Trophoblast cell (in vitro differentiated cells and primary cell): ENCODE results near the gene RGP1.

Experiments
- DNase-seq, 2 donors: peaks; one replicate each; pipeline ENCODE4 v3.0.0-alpha.2; 2016
- H2AFZ ChIP-seq: 2 replicates; pipeline ENCODE4 v1.6.1; 2013; ENCODE audit warnings: low read length, moderate library complexity, mild to moderate bottlenecking; ENCODE audit not compliant: insufficient read depth, poor library complexity
- H2AK5ac ChIP-seq: 2 replicates; pipeline ENCODE4 v1.6.1; 2013; ENCODE audit warnings: mild to moderate bottlenecking, low read length
- H2BK120ac ChIP-seq: 2 replicates; pipeline ENCODE4 v1.6.1; 2013; ENCODE audit warnings: low read length, mild to moderate bottlenecking, moderate library complexity; ENCODE audit not compliant: insufficient read depth, poor library complexity
- H2BK12ac ChIP-seq: 2 replicates; pipeline ENCODE4 v1.6.1; 2013; ENCODE audit warnings: mild to moderate bottlenecking, low read length, moderate library complexity
- H2BK5ac ChIP-seq: 2 replicates; pipeline ENCODE4 v1.6.1; 2013; ENCODE audit warnings: low read length, low read depth, moderate library complexity, mild to moderate bottlenecking; ENCODE audit not compliant: poor library complexity
- H3K14ac ChIP-seq: 2 replicates; pipeline ENCODE4 v1.6.1; 2013; ENCODE audit warnings: mild to moderate bottlenecking, low read length
- H3K18ac ChIP-seq: 2 replicates; pipeline ENCODE4 v1.6.1; 2013; ENCODE audit warnings: mild to moderate bottlenecking, low read length
- H3K23ac ChIP-seq: 2 replicates; pipeline ENCODE4 v1.6.1; 2013; ENCODE audit warnings: low read length
- H3K27ac ChIP-seq: 2 replicates; pipeline ENCODE4 v1.5.1; 2013; ENCODE audit warnings: low read depth, mild to moderate bottlenecking, inconsistent platforms, low read length, moderate library complexity
- H3K27me3 ChIP-seq: 2 replicates; pipeline ENCODE4 v1.6.1; 2013; ENCODE audit warnings: inconsistent platforms, mild to moderate bottlenecking, low read length, moderate library complexity; ENCODE audit not compliant: insufficient read depth
- H3K36me3 ChIP-seq, 2 experiments: 1 replicate in 1 of 2; 2 replicates in 1 of 2; pipeline ENCODE4 v1.6.1; 2013; ENCODE audit warnings: low read length in 2 of 2, mild to moderate bottlenecking in 2 of 2, moderate library complexity in 1 of 2; ENCODE audit not compliant: insufficient read depth in 2 of 2, control insufficient read depth in 1 of 2
- H3K4ac ChIP-seq: 2 replicates; pipeline ENCODE4 v1.6.1; 2013; ENCODE audit warnings: low read depth, mild to moderate bottlenecking, low read length, moderate library complexity
- H3K4me1 ChIP-seq, 2 experiments: 1 replicate in 1 of 2; 2 replicates in 1 of 2; pipeline ENCODE4 v1.6.1; 2013; ENCODE audit warnings: low read length in 2 of 2, mild to moderate bottlenecking in 2 of 2, moderate library complexity in 1 of 2; ENCODE audit not compliant: insufficient read depth in 2 of 2, control insufficient read depth in 1 of 2
- H3K4me2 ChIP-seq: 2 replicates; pipeline ENCODE4 v1.6.1; 2013; ENCODE audit warnings: inconsistent platforms, mild to moderate bottlenecking, low read length, moderate library complexity
- H3K4me3 ChIP-seq: 2 replicates; pipeline ENCODE4 v1.5.1; 2013; ENCODE audit warnings: mild to moderate bottlenecking, low read depth, low read length, inconsistent platforms
- H3K79me1 ChIP-seq: one replicate; pipeline ENCODE4 v1.6.1; 2013; ENCODE audit warnings: low read length
- H3K79me2 ChIP-seq: 2 replicates; pipeline ENCODE4 v1.6.1; 2013; ENCODE audit warnings: low read length, mild to moderate bottlenecking; ENCODE audit not compliant: control insufficient read depth, insufficient read depth, poor library complexity
- H3K9ac ChIP-seq: 2 replicates; pipeline ENCODE4 v1.6.1; 2013; ENCODE audit warnings: mild to moderate bottlenecking, low read length
- H3K9me3 ChIP-seq: 2 replicates; pipeline ENCODE4 v1.6.1; 2013; ENCODE audit warnings: low read depth, mild to moderate bottlenecking, control low read depth, inconsistent platforms, low read length; ENCODE audit not compliant: insufficient read depth
- H4K12ac ChIP-seq: 2 replicates; pipeline ENCODE4 v1.6.1; 2013; ENCODE audit warnings: low read depth, mild to moderate bottlenecking, low read length, moderate library complexity
- H4K8ac ChIP-seq: 2 replicates; pipeline ENCODE4 v1.6.1; 2013; ENCODE audit warnings: low read depth, mild to moderate bottlenecking, low read length, moderate library complexity
- H4K91ac ChIP-seq: one replicate; pipeline ENCODE4 v1.6.1; 2013; ENCODE audit warnings: low read depth, mild to moderate bottlenecking, low read length, moderate library complexity
- WGBS: extraction: QIAGEN DNeasy Blood & Tissue Kit; methylation state at CpG from one replicate; pipeline ENCODE4 v1.1.7; 2013; ENCODE audit warnings: missing lambda C conversion rate; ENCODE audit not compliant: insufficient read length, insufficient coverage; ENCODE audit errors: extremely low coverage; 5-methylcytosine and 5-hydroxymethylcytosine counted together

RGP1 gene

GRCh38 chr9:35717132-35717870 is 31.8 kb upstream of the RGP1 start:
- no CpG with 5 or more reads among the region's 14 CpGs for WGBS

GRCh38 chr9:35718721-35719511 is 30.2 kb upstream of the RGP1 start:
- no CpG with 5 or more reads among the region's 15 CpGs for WGBS
- Histone ChIP-seq H3K4me2 (no peak overlapping the region), H2AFZ (no peak overlapping the region), H3K9ac (no peak overlapping the region), H3K4ac (no peak overlapping the region), H3K79me2 (no peaks in the 10 kb centered on the region), H4K12ac (no peak overlapping the region), H4K91ac (no peak overlapping the region), H3K36me3 (peaks cover 74 to 90% of the 10 kb centered on the region in 2 experiments), H2AK5ac (no peak overlapping the region), H3K18ac (no peak overlapping the region), H3K14ac (no peak overlapping the region), H4K8ac (no peak overlapping the region), H3K27ac (no peak overlapping the region), H3K4me3 (peak overlapping the region; percentile 44), H3K79me1 (no peaks in the 10 kb centered on the region), H2BK5ac (no peak overlapping the region), H2BK12ac (no peak overlapping the region), H3K9me3 (no peaks in the 10 kb centered on the region), H3K4me1 (no peaks in the 10 kb centered on the region), H3K27me3 (no peaks in the 10 kb centered on the region), H3K23ac (no peak overlapping the region), H2BK120ac (no peak overlapping the region)
- DNase-seq, result no peak

More at GRCh38 chr9:35717132-35717870, 31.8 kb upstream of the RGP1 start:
- Histone ChIP-seq H3K4me3 (no peak overlapping the region), H3K4me2 (no peak overlapping the region), H2BK120ac (no peak overlapping the region), H4K91ac (no peak overlapping the region), H3K27ac (no peak overlapping the region), H2BK5ac (no peak overlapping the region), H3K27me3 (no peaks in the 10 kb centered on the region), H3K79me1 (no peaks in the 10 kb centered on the region), H4K12ac (no peak overlapping the region), H2BK12ac (no peak overlapping the region), H3K9me3 (no peaks in the 10 kb centered on the region), H3K79me2 (no peaks in the 10 kb centered on the region), H3K4me1 (no peaks in the 10 kb centered on the region), H3K14ac (no peak overlapping the region), H3K18ac (no peak overlapping the region), H4K8ac (no peak overlapping the region), H3K4ac (no peak overlapping the region), H3K23ac (no peak overlapping the region), H2AK5ac (no peak overlapping the region), H3K36me3 (peaks cover 74 to 86% of the 10 kb centered on the region in 2 experiments), H2AFZ (no peak overlapping the region), H3K9ac (no peak overlapping the region)
- no peak for DNase-seq

GRCh38 chr9:35719546-35719945 is 29.5 kb upstream of the RGP1 start:
- no peaks in the 10 kb centered on the region for H3K9me3 ChIP-seq
- no peaks in the 10 kb centered on the region for H3K4me1 ChIP-seq
- H2BK120ac ChIP-seq, result no peak overlapping the region
- H3K4ac ChIP-seq, result no peak overlapping the region
- no peak for DNase-seq
- H3K9ac ChIP-seq, result no peak overlapping the region
- no peak overlapping the region for H3K14ac ChIP-seq
- no peak overlapping the region for H3K4me3 ChIP-seq
- H3K27ac ChIP-seq, result no peak overlapping the region
- H3K4me2 ChIP-seq, result no peak overlapping the region
- H3K79me2 ChIP-seq, result no peaks in the 10 kb centered on the region
- H4K91ac ChIP-seq, result no peak overlapping the region
- H4K12ac ChIP-seq, result no peak overlapping the region
- H3K23ac ChIP-seq, result no peak overlapping the region
- H3K79me1 ChIP-seq, result no peaks in the 10 kb centered on the region
- H2AK5ac ChIP-seq, result no peak overlapping the region
- H3K27me3 ChIP-seq, result no peaks in the 10 kb centered on the region
- no peak overlapping the region for H3K18ac ChIP-seq
- H2AFZ ChIP-seq, result no peak overlapping the region
- peaks cover 72 to 90% of the 10 kb centered on the region in 2 experiments for H3K36me3 ChIP-seq
- no CpG with 5 or more reads among the region's 4 CpGs for WGBS
- H2BK12ac ChIP-seq, result no peak overlapping the region
- no peak overlapping the region for H4K8ac ChIP-seq
- no peak overlapping the region for H2BK5ac ChIP-seq

GRCh38 chr9:35723426-35723825 is 25.7 kb upstream of the RGP1 start:
- Histone ChIP-seq H2BK12ac (no peak overlapping the region), H3K36me3 (peaks cover 49 to 66% of the 10 kb centered on the region in 2 experiments), H4K12ac (no peak overlapping the region), H2BK5ac (no peak overlapping the region), H4K91ac (no peak overlapping the region), H3K23ac (no peak overlapping the region), H3K4ac (no peak overlapping the region), H3K27me3 (no peaks in the 10 kb centered on the region), H4K8ac (no peak overlapping the region), H2AK5ac (no peak overlapping the region), H3K4me1 (peaks cover 17 to 21% of the 10 kb centered on the region in 2 experiments), H3K79me2 (peaks cover 10% of the 10 kb centered on the region), H3K79me1 (peaks cover 15% of the 10 kb centered on the region), H2AFZ (no peak overlapping the region), H3K27ac (no peak overlapping the region), H3K9ac (no peak overlapping the region), H2BK120ac (no peak overlapping the region), H3K9me3 (no peaks in the 10 kb centered on the region), H3K4me3 (no peak overlapping the region), H3K14ac (no peak overlapping the region), H3K4me2 (no peak overlapping the region), H3K18ac (no peak overlapping the region)
- WGBS, result no CpG with 5 or more reads among the region's 2 CpGs
- peak; percentile 82 to 90 for DNase-seq
